IPS-NIHi7 (cell line): Measurements from ENCODE around the gene GPLD1.
"Not testable (repeated sequence)": the region's sequence is repeated elsewhere in the genome, so short reads cannot be mapped to it uniquely, and the experiment has no call there.

Experiments used
- DNase-seq: peaks from one replicate; pipeline ENCODE4 v3.0.0; 2012; ENCODE audit warnings: mixed read lengths; ENCODE audit errors: extremely low spot score

Gene GPLD1

DNA sequence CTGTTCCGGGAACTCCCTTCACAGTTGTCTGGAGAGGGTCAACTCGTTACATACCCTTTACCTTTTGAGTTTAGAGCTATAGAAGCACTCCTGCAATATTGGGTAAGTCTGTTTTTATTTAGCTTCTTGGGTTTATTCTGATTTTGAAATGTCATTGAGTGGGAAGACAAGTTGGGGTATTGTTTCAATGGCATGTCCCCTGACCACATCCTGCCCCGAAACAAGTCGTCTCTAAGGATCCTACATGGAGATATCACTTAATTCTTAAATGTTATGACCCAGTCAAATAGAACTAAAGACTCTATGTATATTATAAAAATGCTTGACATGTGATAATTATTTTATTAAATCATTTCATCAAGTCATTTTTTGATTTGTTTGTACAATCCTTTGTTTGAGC is 77.1 kb downstream of the GPLD1 start:
- DNase-seq: no peak

DNA sequence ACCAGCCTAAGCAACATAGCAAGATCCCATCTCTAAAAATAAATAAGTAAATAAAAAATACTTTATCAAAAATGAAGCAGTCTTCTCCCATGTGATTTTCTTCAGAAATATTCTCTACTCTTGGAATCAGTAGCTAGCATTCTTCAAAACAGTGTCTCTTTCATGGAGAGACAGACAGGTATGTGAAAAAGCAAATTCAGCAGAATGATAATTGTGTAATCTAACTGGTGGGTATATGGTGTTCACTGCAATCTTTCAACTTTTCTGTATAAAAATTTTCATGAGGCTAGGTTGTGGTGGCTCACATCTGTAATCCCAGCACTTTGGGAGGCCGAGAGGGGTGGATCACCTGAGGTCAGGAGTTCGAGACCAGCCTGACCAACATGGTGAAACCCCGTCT is 78.8 kb downstream of the GPLD1 start:
- DNase-seq: no peak

DNA sequence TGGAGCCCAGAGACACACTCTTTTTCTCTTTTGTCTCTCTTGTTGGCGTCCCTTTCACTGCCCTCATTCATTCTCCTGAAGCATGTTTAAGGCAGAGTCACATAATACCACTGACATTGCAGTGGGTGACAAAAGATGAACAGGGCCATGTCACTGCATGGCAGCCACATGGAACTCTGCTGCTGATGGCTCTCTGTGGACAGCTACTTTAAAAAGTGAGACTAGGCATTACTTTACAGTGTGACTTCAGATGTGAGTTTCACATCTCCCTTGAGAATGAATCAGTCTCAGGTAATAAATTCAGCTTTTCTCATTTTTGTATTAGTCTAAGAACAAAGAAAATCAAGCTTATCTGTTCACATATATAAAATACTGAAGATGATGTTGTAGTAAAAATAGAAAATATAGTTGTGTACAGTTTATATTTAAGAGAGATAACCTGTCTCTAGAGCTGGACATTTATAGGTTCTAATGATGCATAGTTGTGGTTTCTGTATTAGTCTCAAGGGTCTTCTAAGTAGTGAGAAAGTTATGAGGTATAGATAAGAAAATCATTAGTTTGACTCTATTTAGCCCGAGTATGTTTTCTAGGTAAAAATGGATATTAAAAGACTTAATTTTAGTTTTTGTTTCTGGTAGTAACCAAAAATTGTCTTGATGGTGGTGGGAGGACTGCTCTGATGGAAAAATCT is 80.5 kb downstream of the GPLD1 start:
- no peak for DNase-seq

DNA sequence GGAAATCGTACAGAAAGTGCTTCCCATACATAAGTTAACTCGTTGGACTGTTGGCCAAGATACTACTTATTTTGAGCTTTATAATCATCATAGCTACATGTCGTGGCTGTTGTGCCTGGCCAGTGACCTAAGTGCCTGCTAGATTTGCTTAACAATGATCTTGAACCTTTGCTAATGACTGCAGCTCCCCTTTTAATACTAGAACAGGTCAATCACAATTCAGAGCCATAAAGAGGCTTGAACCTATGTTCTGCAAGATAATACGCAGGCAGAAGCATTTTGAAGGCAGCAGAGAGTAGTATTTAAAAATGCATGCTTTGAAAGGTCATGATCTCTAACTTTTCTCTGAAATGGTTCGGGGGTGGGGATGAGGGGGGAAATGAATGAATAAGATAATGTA is 84.1 kb downstream of the GPLD1 start:
- DNase-seq: no peak

DNA sequence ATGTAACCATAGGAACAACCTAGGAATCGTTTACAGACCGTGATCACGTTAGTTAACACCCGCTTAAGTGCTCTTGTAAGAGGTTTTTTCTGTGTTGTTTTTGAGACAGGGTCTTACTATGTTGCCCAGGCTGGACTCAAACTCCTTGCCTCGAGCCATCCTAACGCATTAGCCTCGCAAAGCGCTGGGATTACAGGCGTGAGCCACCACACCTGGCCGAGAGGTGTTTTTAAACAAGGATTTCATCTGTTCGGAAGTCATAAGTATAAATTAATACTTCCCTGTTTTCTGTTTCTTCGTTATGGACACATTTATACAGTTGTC is 85.9 kb downstream of the GPLD1 start:
- DNase-seq: no peak

DNA sequence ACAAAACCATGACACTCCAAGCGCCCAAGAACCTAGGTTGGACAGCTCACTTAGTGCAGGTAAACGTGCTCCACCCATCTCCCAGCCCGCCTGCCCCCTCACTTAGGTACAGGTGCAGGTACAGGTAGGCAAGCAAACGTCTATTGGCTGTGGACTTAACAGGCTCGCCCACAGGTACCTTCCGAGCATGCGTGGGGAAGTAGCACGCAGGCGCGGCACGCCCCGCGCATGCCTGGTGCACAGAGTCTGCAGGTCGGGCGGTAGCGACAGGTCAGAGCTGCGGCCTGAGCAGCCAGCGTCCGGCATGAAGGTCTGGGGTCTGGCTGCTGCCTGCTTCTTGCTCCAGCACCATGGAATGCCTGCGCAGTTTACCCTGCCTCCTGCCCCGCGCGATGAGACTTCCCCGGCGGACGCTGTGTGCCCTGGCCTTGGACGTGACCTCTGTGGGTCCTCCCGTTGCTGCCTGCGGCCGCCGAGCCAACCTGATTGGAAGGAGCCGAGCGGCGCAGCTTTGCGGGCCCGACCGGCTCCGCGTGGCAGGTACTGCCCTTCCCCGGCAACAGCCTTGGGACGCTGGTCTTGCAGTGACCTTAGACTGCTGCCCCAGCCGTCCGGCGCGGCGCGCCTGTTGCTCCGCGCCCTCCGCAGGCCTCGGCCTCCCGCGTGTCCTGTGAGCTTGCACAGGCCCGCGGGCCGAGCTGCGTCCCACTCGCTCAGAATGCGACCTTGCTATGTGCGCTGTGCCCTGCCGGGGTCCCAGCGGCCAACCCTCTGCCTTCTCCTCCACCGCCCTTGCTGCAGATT is 86.5 kb downstream of the GPLD1 start, which contains the start of gene MRS2:
Gene MRS2 (plus strand): TSS at position 240 of the 804 bp plus-strand sequence. CDS start 111 bp downstream, at position 351.
- peak; percentile 79 for DNase-seq

DNA sequence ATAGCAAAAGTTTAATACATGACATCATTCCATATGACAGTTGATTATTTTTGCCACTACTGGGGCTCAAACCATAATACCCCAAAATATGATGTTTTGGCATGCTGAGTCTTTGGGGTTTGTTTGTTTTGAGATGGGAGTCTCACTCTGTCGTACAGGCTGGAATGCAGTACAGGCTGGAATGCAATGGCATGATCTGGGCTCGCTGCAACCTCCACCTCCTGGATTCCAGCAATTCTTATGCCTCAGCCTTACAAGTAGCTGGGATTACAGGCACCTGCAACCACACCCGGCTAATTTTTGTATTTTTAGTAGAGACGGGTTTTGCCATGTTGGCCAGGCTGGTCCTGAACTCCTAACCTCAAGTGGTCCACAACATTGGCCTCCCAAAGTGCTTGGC is 87.9 kb downstream of the GPLD1 start:
- no peak for DNase-seq

DNA sequence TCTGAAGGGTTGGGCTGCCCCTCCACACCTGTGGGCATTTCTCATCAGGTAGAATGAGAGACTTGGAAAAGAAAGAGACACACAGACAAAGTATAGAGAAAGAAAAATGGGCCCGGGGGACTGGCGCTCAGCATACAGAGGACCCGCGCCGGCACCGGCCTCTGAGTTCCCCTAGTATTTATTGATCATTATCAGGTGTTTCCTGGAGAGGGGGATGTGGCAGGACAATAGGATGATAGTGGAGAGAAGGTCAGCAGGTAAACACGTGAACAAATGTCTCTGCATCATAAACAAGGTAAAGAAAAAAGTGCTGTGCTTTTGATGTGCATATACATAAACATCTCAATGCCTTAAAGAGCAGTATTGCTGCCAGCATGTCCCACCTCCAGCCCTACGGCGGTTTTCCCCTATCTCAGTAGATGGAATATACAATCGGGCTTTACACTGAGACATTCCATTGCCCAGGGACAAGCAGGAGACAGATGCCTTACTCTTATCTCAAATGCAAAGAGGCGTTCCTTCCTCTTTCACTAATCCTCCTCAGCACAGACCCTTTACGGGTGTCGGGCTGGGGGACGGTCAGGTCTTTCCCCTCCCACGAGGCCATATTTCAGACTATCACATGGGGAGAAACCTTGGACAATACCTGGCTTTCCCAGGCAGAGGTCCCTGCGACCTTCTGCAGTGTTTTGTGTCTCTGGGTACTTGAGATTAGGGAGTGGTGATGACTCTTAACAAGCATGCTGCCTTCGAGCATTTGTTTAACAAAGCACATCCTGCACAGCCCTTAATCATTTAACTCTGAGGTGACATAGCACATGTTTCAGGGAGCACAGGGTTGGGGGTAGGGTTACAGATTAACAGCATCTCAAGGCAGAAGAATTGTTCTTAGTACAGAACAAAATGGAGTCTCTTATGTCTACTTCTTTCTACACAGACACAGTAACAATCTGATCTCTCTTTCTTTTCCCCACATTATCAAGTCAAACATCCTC is 89.0 kb downstream of the GPLD1 start:
- not testable (repeated sequence) for DNase-seq

DNA sequence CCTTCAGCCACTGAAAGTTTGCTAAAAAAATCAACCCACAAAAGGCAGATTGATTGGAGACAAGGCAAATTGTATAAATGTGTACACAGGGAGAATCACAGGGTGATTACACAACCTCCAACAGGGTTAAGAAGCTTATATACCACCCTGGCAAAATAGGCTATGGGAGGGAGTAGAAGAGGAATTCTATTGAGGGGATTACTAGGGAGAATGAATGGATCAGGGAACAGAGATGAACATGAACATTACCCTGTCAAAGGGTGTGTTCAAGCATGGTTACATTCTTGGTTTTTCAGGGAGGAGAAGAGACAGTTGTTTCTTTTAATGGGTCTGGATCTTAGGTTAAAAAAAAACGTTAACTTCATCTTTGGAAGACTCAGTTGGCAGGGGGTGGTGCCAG is 91.7 kb downstream of the GPLD1 start:
- no peak for DNase-seq

DNA sequence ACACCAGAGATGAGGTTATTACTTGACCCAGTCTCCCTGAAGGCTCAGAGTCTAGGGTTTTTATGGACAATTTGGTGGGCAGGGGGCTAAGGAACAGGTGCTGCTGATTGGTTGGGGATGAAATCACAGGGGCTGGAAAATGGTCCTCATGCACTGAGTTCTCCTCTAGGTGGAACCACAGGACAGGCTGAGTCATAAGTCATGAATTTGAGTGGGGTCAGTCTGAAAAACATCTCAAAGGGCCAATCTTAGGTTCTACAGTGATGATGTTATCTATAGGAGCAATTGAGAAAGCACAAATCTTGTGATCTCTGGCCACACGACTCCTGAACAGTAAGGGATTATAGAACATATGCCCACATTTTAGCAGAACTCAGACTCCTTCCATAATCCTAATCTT is 92.6 kb downstream of the GPLD1 start:
- no peak for DNase-seq

DNA sequence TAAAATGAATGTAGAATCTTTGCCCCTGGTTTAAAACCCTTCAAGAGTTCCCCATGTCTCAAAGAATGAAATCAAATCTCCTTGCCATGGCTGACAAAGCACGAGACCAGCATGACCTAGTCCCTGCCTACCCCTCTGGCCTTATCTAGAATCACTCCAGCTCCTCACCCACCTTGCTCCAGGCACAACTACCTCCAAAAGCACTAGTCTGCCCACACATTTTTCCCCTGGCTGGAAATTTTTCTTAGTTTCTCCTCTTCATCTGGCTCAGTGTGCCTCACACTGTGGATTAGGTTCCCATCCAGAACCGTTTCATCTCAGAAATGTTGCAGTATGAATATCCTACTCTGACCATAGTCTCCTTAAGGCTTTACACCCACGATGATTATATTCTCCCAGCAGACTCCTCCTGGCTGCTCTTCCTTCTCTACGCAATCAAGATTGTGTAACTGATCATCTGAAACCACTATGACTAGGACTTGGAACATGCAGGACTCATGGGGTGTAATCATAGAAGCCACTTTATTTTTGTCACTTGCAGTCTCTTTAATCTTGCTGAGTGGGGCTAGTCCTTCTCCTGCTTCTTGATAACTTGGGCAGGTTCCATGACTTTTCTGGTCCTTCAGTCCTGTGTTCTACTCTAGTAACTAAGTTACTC is 94.5 kb downstream of the GPLD1 start:
- DNase-seq: no peak

DNA sequence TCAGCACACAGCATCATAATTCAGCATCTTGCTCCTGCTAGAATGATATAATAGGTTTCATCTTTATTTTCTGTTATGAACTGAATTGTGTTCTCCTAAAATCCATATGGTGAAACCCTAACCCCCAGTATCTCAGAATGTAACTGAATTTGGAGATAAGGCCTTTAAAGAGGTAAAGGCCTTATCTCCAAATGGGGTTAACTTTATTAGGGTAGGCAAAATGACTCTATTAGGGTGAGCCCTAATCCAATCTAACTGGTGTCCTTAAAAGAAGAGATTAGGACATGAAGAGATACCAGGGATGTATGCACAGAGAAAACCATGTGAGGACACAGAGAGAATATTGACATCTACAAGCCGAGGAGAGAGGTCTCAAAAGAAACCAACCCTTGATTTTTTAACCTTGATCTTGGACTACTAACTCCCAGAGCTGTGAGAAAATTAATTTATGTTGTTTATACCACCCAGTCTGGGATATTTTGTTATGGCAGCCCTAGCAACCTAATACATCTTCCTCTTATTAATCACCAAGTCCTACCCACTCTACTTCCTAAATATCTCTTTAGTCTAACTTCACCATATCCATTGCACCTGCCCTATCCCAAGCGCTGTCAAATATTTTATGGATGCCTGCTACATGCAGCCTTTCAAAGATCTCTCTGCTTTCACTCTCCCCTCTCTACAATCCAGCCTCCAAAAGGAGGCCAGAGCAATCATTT is 95.2 kb downstream of the GPLD1 start:
- no peak for DNase-seq

DNA sequence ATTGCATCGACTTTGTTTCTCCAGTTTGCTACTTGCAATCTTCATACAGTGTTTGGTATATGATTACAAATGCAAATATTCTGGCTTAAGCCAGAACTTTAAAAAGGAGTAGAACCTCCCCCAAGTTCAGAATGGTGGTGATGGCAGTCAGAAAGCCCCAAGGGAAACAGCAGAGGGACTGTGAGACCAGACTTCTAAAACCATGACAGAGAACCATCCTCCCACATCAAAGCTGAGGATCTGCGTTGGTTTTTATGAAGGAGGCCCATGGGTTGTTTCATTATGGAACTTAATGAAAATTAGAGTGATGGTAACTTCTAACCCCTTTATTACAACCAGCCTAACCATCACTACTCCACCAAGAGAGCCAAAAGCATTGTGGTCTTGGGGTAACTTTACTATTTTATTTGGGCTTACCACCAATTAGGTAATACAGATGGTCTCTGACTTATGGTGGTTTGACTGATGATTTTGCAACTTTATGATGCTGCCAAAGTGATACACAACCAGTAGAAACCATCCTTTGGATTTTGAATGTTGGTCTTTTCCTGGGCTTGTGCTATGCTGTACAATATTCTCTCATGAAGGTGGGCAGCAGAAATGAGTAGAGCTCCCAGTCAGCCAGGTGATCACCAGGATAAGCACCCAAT is 97.5 kb downstream of the GPLD1 start:
- DNase-seq: no peak

DNA sequence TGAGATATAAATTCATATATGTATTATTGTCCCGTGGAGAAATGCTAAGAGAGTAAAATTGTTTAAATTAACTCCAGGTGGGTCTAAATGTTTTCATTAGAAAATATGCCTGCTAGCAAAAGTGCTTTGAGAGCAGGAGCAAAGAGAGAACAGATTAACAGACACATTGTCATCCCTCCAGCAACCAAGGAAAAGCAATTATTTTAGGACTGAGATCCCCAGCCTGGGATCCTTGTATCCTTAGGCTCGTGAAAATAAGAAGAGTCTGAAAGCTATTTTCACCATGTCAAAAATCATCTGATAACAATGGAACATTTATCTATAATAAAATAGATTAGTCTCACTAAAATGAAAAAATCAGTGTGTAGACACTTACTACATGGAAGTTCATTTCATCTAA is 98.2 kb downstream of the GPLD1 start:
- no peak for DNase-seq

DNA sequence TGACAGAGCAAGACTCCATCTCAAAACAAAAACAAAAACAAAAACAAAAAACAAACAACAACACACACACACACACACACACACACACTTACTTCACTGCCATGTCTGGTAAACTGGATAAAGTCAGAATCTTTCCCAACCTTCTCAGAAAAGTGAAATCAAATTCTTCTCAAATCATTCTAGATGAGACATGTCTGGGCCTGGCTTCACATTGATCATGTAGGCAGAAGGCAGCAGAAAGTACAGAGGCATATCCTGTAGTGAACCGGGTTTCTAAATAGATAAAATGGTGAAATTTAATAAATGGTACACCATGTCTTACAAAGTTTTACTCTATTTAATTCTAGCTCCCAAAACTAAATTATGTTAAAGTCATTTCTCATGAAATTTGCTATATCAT is 101.6 kb downstream of the GPLD1 start:
- DNase-seq: no peak

DNA sequence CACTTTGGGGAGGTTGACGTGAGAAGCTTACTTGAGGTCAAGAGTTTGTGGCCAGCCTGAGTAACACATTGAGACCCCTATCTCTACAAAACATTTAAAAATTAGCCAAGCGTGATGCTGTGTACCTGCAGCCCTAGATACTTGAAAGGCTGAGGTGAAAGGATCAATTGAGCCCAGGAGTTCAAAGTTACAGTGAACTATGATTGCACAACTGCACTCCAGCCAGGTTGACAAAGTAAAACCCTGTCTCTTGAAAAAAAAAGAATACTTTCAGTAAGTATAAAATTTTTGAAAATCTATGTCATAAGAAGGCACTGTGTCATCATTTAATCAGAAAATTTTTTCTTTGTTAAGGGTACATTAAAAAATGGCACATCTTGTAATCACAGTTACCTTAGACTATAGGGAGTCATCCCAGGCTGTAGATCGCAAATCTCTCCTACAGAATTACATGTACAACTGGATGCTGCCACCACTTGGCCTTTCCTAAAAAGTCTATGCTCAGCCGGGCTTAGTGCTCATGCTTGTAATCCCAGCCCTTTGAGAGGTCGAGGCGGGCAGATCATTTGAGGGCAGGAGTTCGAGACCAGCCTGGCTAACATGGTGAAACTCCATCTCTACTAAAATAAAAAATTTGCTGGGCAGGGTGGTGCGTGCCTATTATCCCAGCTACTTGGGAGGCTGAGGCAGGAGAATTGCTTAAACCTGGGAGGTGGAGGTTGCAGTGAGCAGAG is 103.7 kb downstream of the GPLD1 start:
- DNase-seq: no peak

DNA sequence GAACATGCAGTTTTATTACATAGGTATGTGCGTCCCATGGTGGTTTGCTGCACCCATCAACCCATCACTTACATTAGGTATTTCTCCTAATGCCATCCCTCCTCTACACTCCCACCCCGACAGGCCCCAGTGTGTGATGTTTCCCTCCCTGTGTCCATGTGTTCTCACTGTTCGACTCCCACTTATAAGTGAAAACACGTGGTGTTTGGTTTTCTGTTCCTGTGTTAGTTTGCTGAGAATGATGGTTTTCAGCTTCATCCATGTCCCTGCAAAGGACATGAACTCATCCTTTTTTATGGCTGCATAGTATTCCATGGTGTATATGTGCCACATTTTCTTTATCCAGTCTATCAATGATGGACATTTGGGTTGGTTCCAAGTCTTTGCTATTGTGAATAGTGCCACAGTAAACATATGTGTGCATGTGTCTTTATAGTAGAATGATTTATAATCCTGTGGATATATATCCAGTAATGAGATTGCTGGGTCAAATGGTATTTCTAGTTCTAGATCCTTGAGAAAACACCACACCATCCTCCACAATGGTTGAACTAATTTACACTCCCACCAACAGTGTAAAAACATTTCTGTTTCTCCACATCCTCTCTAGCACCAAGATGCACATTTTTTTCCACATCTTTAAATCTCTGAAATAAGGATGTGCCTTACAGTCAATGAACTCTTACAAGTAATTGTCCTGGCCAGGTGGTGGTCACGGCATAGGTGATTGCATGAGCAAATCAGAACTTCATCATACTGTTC is 104.8 kb downstream of the GPLD1 start:
- DNase-seq: not testable (repeated sequence)

DNA sequence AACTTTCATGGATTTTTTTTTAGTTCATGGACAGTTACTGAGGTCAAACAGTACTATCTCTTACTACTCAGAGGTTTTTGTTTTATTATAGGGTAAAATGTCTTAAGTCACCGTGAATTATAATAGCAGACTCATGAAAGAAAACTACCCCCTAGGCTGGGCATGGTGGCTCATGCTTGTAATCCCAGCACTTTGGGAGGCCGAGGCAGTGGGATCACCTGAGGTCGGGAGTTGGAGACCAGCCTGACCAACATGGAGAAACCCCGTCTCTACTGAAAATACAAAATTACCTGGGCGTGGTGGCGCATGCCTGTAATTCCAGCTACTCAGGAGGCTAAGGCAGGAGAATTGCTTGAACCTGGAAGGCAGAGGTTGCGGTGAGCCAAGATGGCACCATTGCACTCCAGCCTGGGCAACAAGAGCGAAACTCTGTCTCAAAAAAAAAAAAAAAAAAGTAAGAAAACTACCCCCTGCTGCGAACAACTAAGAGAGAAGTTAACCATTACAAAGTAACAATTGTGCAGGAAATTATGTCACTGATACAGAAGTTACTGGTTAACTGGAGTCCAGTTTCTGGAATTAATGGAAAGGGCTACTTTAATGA is 106.4 kb downstream of the GPLD1 start:
- DNase-seq: not testable (repeated sequence)

DNA sequence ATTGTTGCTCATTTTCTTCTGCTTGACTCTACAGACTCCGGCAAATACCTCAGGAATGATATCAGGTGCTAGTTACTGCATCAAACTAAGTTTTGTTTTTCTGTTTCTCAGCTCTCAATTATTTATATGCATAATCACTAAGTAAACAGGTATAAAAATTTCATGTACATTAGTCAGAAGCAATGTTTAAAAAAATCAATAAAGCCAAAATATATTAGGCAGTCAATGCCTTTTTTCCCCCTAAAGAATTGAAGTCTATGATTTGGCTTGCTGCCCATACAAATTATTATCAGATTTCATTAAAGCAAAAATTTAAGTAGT is 107.2 kb downstream of the GPLD1 start:
- DNase-seq: no peak
